ENCODE data around the gene RHOF. TPM values are rescaled to one million over a fixed set of nuclear protein-coding genes. Genes with fewer than 3 reads are reported as not detected.
A peak's percentile ranks its signal among the peaks of the same experiment; 100 is the strongest.

Gene RHOF
- total RNA-seq, 2 donors from 2014 or later = 31.0 to 35.6 TPM

- peak overlapping the region; percentile 91 for H3K4me3 ChIP-seq (ENCODE audit: low read length)
- H3K27me3 ChIP-seq (ENCODE audit: control insufficient read depth, insufficient read depth, low read length, poor library complexity, severe bottlenecking) = no peaks in the 10 kb centered on the region
- H3K9ac ChIP-seq (ENCODE audit: extremely low read depth, low read length, poor library complexity, severe bottlenecking) = peak overlapping the region; percentile 70
- peak; percentile 71 for TF ChIP-seq CTCF (conservative IDR thresholded peaks at IDR 0.05)
- H3K27ac Mint-ChIP-seq = peak overlapping the region; percentile 95
- 15 to 19% methylated on average over 36 to 53 of the region's 53 CpGs for WGBS, 2 experiments (ENCODE audit: insufficient coverage in 1 of 2, insufficient read length in 1 of 2)
- H3K27ac ChIP-seq (ENCODE audit: low read depth, low read length) = peak overlapping the region; percentile 30
- H3K4me1 Mint-ChIP-seq = peaks cover 10% of the 10 kb centered on the region
- no peaks in the 10 kb centered on the region for H3K36me3 Mint-ChIP-seq (ENCODE audit: low read depth)
- DNase-seq = peak; percentile 100
- H3K4me3 Mint-ChIP-seq = peak overlapping the region; percentile 82
- H3K27me3 Mint-ChIP-seq (ENCODE audit: insufficient read depth) = peaks cover 16% of the 10 kb centered on the region
- H3K9me3 Mint-ChIP-seq = peaks cover 2% of the 10 kb centered on the region
- peaks cover 3% of the 10 kb centered on the region for H3K4me1 ChIP-seq (ENCODE audit: control insufficient read depth, insufficient read depth, low read length)
- no peaks in the 10 kb centered on the region for H3K36me3 ChIP-seq (ENCODE audit: control insufficient read depth, insufficient read depth, low read length)
- no peaks in the 10 kb centered on the region for H3K9me3 ChIP-seq (ENCODE audit: control insufficient read depth, low read length)
Measured at GRCh38 chr12:121839106-121839992, 45.9 kb upstream of the RHOF start.

GRCh38 chr12:121838126-121838525 is 44.6 kb upstream of the RHOF start:
- no peaks in the 10 kb centered on the region for H3K36me3 Mint-ChIP-seq (ENCODE audit: low read depth)
- 91% methylated on average over 5 of the region's 5 CpGs; no CpG with 5 or more reads in 1 of the 2 experiments for WGBS, 2 experiments (ENCODE audit: insufficient coverage in 1 of 2, insufficient read length in 1 of 2)
- Histone ChIP-seq H3K4me3 (ENCODE audit: low read length) (no peak overlapping the region), H3K9me3 (ENCODE audit: control insufficient read depth, low read length) (no peaks in the 10 kb centered on the region), H3K27me3 (ENCODE audit: control insufficient read depth, insufficient read depth, low read length, poor library complexity, severe bottlenecking) (no peaks in the 10 kb centered on the region), H3K27ac (ENCODE audit: low read depth, low read length) (no peak overlapping the region), H3K9ac (ENCODE audit: extremely low read depth, low read length, poor library complexity, severe bottlenecking) (no peak overlapping the region), H3K36me3 (ENCODE audit: control insufficient read depth, insufficient read depth, low read length) (no peaks in the 10 kb centered on the region), H3K4me1 (ENCODE audit: control insufficient read depth, insufficient read depth, low read length) (no peaks in the 10 kb centered on the region)
- no peak overlapping the region for H3K27ac Mint-ChIP-seq
- peaks cover 3% of the 10 kb centered on the region for H3K4me1 Mint-ChIP-seq
- TF ChIP-seq CTCF (conservative IDR thresholded peaks at IDR 0.05) = no peak
- peaks cover 2% of the 10 kb centered on the region for H3K9me3 Mint-ChIP-seq
- no peak overlapping the region for H3K4me3 Mint-ChIP-seq
- peak; percentile 48 for DNase-seq
- H3K27me3 Mint-ChIP-seq (ENCODE audit: insufficient read depth) = peaks cover 16% of the 10 kb centered on the region

DNA sequence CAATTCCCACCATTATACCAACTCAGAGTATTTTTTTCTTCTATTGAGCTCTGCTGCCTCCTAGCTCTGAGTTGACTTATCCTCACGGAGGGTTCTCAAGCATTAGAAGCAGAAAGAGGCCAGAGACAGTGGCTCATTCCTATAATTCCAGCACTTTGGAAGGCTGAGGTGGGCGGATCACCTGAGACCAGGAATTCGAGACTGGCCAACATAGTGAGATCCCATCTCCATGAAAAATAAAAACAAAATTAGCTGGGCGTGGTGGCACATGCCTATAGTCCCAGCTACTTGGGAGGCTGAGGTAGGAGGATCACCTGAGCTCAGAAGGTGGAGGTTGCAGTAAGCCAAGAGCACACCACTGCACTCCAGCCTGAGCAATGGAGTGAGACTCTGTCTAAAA is 44.2 kb upstream of the RHOF start:
- H3K27me3 Mint-ChIP-seq (ENCODE audit: insufficient read depth) = peaks cover 16% of the 10 kb centered on the region
- peaks cover under 1% of the 10 kb centered on the region for H3K36me3 Mint-ChIP-seq (ENCODE audit: low read depth)
- Histone ChIP-seq H3K36me3 (ENCODE audit: control insufficient read depth, insufficient read depth, low read length) (no peaks in the 10 kb centered on the region), H3K27ac (ENCODE audit: low read depth, low read length) (no peak overlapping the region), H3K4me3 (ENCODE audit: low read length) (no peak overlapping the region), H3K9ac (ENCODE audit: extremely low read depth, low read length, poor library complexity, severe bottlenecking) (no peak overlapping the region), H3K9me3 (ENCODE audit: control insufficient read depth, low read length) (no peaks in the 10 kb centered on the region), H3K27me3 (ENCODE audit: control insufficient read depth, insufficient read depth, low read length, poor library complexity, severe bottlenecking) (no peaks in the 10 kb centered on the region), H3K4me1 (ENCODE audit: control insufficient read depth, insufficient read depth, low read length) (no peaks in the 10 kb centered on the region)
- peaks cover 2% of the 10 kb centered on the region for H3K4me1 Mint-ChIP-seq
- 75 to 89% methylated on average over 3 to 4 of the region's 4 CpGs for WGBS, 2 experiments (ENCODE audit: insufficient coverage in 1 of 2, insufficient read length in 1 of 2)
- H3K9me3 Mint-ChIP-seq = peaks cover 2% of the 10 kb centered on the region
- no peak overlapping the region for H3K27ac Mint-ChIP-seq
- no peak overlapping the region for H3K4me3 Mint-ChIP-seq
- no peak for DNase-seq
- TF ChIP-seq CTCF (conservative IDR thresholded peaks at IDR 0.05) = no peak

All from endodermal cell (in vitro differentiated cells).